Testis (tissue), 2 donors: ENCODE results near the gene BCOR.

Source experiments
- POLR2A ChIP-seq: fragments of 450-650 bp; IDR thresholded peaks from one replicate; pipeline ENCODE4 v1.6.1; 2017; ENCODE audit warnings: antibody characterized with exemption, mild to moderate bottlenecking, moderate library complexity
- TF ChIP-seq, protein P1 (sequence below), 3 experiments: fragments of 450-650 bp in 2 of 3; fragments of 200-600 bp in 1 of 3; sonication (generic) in 1 of 3; IDR thresholded peaks; one replicate each; pipeline ENCODE4 v1.5.1; 2016 to 2019; ENCODE audit warnings: antibody characterized with exemption in 3 of 3, mild to moderate bottlenecking in 2 of 3, moderate library complexity in 1 of 3

DNA sequence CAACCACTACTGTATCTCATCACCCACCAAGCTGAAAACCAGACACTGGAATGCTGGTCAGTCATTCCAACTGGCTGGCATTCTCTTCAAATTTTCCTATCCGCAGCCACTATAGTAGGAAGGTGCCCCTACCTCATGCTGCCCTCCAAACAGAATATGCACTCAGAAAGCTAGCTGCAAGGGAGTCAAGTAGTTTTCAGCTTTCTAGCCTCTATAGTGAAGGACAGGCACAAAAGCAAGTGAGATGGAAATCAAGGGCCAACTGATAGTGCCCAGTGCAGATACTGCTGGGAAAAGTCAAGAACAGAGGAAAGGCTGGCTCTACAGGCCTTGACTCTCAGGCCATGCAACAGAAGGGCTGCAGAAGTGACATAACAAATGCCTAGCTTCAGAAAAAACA, 47.2 kb downstream of the BCOR start:
- TF ChIP-seq, protein P1, sequence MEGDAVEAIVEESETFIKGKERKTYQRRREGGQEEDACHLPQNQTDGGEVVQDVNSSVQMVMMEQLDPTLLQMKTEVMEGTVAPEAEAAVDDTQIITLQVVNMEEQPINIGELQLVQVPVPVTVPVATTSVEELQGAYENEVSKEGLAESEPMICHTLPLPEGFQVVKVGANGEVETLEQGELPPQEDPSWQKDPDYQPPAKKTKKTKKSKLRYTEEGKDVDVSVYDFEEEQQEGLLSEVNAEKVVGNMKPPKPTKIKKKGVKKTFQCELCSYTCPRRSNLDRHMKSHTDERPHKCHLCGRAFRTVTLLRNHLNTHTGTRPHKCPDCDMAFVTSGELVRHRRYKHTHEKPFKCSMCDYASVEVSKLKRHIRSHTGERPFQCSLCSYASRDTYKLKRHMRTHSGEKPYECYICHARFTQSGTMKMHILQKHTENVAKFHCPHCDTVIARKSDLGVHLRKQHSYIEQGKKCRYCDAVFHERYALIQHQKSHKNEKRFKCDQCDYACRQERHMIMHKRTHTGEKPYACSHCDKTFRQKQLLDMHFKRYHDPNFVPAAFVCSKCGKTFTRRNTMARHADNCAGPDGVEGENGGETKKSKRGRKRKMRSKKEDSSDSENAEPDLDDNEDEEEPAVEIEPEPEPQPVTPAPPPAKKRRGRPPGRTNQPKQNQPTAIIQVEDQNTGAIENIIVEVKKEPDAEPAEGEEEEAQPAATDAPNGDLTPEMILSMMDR (IDR thresholded peaks at IDR 0.05) = no peak
- no peak for TF ChIP-seq POLR2A
